ENCODE data around the gene MAGOH.

GRCh38 chr1:53286955-53287354, 48.6 kb upstream of the MAGOH start:
- no peak for TF ChIP-seq POLR2A (IDR thresholded peaks at IDR 0.05; ENCODE audit: low read depth, low read length)
- no peak for TF ChIP-seq SMC3 (IDR thresholded peaks at IDR 0.05; ENCODE audit: borderline replicate concordance, low read length)
- no peak for TF ChIP-seq TARDBP (IDR thresholded peaks at IDR 0.05; ENCODE audit: borderline replicate concordance)
- TF ChIP-seq KDM1A (IDR thresholded peaks at IDR 0.05; ENCODE audit: borderline replicate concordance): no peak
- TF ChIP-seq JUNB (IDR thresholded peaks at IDR 0.05): no peak
- no peak for TF ChIP-seq RFX5 (IDR thresholded peaks at IDR 0.05; ENCODE audit: low read depth, low read length)
- no peak for TF ChIP-seq CBFB (IDR thresholded peaks at IDR 0.05; ENCODE audit: low read depth)
- TF ChIP-seq ZBTB33 (IDR thresholded peaks at IDR 0.05): no peak
- no peak for TF ChIP-seq NRF1 (conservative IDR thresholded peaks at IDR 0.05; ENCODE audit: low read depth, low read length)
- no peak for TF ChIP-seq TAF1 (IDR thresholded peaks at IDR 0.05; ENCODE audit: borderline replicate concordance, low read depth, low read length)
- TF ChIP-seq JUND (IDR thresholded peaks at IDR 0.05; ENCODE audit: low read depth, low read length): no peak

Data from GM12878 (cell line).